ENCODE results near the gene TIPARP. TPM values are rescaled to one million over a fixed set of nuclear protein-coding genes. Genes with fewer than 3 reads are reported as not detected.

TIPARP gene, protein sequence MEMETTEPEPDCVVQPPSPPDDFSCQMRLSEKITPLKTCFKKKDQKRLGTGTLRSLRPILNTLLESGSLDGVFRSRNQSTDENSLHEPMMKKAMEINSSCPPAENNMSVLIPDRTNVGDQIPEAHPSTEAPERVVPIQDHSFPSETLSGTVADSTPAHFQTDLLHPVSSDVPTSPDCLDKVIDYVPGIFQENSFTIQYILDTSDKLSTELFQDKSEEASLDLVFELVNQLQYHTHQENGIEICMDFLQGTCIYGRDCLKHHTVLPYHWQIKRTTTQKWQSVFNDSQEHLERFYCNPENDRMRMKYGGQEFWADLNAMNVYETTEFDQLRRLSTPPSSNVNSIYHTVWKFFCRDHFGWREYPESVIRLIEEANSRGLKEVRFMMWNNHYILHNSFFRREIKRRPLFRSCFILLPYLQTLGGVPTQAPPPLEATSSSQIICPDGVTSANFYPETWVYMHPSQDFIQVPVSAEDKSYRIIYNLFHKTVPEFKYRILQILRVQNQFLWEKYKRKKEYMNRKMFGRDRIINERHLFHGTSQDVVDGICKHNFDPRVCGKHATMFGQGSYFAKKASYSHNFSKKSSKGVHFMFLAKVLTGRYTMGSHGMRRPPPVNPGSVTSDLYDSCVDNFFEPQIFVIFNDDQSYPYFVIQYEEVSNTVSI
- total RNA-seq, result 14.8 and 32.1 TPM in 2 replicates

DNA sequence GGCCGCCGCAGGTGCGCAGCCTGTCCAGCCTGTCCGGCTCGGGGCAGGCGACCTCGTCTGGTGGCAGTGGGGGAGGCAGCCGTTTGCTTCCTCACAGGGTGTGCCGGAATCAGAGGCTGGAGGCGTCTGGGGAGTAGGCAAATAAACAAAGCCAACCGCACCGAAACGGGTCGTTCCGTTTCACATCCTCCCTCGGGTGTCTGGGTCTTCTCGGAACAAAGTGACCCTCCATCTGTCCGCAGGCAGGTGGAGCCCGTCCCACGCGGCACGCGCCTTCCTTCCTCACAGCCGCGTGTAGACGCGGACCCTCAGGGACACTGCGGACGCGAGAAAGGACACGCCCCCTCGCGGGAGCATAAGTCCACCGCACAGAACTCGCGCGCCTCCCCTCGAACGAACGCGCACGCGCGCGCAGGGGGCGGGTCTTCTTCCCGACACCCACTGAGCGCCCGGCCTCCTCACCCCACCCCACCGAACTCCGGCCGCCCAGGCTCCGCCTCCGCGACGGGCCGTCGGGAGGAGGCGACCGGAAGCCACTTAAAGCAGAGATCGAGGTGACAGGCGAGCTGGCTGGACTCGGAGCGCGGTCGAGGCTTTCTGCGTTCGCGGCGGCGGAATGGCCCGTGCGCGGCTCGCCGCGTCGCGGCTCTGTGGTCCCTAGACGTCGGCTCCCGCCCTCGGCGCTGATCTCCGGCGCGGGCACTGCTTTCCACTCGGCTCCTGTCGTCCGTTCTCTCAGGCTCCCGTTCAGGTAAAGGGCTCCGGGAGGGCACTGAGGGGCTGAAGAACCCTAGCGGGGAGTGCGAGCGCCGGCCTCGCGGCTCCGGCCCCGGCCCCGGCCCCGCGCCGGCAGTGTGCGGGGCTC is at the start of gene TIPARP:
TSS of gene TIPARP (plus strand) at position 545 of the 865 bp plus-strand sequence. CDS start 3,108 bp downstream, outside the sequence.
- DNase-seq (ENCODE audit: low read depth in 2 of 2), result peak; percentile 99

DNA sequence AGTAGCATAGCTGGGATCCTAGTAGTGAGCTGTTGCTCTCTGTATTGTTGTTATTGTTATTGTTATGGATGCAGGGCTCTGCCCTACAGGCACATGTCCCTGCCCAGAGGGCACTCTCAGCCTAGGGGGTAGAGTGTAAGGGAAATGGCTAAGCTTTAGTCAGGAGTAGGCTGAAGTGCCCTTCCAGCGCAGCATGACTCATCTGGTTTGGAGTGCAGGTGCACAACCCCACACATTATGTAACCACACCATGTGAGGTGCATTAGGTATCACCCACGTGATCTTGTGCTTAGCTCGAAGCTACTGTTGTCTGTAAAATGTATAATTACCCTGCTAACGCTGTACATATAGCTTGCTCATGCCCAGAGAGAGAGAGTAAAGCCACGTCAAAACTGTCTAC is 48.3 kb upstream of the TIPARP start:
- peak in 1 of 2 donors; percentile 15 for DNase-seq (ENCODE audit: low read depth in 2 of 2)

DNA sequence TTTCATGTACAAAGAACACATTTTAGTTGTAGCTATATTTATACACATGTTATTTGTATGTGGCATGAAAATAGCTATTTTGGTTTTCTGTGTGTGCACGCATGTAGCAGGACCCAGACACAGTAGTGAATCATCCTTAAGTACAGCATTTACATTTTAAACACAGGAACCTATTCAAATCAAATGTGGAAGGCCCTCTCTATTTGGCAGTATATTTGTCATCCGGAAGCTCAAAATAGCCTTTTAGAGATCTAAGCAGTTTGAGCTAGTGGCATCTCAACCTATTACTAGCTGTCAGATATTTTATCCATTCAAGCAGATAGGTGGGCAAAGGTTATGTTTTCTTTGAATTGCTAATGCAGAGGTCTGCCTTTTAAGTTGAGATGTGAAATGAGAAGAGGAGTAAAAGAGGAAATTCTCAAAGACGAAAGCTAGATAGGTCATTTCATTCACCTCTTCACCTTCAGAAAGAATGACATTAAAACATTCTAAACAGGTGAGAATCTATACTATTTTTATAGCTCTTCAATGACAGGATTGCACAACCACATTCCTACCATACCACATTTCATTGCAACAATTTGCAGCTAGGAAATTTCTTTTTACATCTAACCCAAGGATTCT is 46.3 kb upstream of the TIPARP start:
- no peak for DNase-seq (ENCODE audit: low read depth in 2 of 2)

DNA sequence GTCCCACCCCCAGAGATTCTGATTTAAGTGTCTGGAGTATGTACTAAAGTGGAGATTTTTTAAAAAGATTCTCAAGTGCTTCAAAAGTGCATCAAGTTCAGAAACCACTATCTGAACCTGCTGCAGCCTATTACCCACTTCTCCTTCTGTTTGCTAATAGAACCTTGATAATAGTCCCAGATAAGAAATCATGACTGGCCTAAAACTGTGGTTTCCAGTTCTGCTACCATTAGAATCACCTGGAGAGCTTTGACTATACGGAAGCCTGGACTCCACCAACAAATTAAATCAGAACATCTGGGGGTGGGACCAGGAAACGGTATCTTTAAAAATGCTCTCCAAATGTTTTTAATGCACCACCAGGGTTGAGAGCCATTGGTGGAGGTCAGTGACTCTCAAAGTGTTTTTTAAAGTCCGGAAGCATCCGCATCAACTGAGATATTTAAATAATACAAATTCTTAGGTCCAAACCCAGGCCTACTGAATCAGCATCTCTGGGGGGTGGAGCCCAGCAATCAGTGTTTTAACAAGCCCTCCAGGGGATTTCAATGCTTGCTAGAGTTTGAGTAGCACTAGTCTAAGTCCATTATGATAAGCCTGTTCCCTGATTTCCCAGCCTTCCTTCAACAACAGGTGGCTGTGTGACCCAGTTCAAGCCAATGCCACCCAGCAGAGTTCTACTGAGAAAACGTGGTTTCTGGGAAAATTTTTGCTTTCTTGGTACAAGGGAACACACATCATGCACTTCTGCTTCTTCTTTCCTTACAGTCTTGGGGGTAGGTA is 45.4 kb upstream of the TIPARP start:
- no peak for DNase-seq (ENCODE audit: low read depth in 2 of 2)

DNA sequence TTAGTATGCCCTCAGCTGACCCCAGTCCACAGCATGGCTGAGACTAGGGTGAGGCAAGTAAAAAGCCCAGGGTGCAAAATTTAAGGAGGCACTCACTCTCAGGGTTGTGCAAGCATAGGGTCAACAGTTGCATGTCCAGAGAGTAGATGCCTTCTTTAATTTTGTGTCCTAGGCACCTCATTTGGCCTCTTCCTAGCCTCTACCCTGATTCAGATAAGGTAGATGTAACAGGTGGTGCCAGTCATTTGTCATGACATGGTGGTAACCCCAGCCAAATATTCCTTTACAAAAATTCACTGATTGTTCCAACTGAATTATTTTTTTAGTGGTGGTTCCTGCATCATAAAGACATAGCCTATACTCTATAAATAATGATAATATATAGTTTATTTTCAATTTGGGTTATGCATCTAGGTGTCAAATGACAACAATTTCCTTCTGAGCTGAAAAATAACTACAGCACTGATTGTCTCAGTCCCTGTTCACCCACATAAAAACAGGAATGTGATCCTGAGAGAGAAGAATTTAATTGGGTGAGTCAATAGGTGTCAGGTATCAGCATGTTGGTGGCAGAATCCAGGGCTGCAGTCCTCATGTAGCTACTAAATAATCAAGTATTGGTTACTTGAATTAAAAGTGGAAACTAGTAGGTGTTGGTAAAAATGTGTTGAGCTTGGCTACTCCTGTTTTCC is 44.2 kb upstream of the TIPARP start:
- no peak for DNase-seq (ENCODE audit: low read depth in 2 of 2)

DNA sequence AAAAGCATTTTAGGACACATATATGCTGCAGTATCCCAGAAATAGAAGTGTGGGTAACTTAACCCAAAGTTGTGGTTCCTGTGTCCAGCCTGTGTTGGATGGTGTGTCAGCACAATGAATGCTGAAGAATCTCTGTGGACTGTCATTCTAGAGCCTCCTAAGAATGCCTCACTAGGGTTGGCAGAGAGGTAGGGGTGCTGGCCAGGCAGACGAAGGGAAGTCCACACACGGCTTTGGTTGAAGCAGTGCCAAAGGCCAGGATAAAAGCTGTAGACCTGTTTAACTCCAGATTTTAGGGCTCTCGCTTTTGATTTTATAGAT is 43.7 kb upstream of the TIPARP start:
- no peak for DNase-seq (ENCODE audit: low read depth in 2 of 2)

DNA sequence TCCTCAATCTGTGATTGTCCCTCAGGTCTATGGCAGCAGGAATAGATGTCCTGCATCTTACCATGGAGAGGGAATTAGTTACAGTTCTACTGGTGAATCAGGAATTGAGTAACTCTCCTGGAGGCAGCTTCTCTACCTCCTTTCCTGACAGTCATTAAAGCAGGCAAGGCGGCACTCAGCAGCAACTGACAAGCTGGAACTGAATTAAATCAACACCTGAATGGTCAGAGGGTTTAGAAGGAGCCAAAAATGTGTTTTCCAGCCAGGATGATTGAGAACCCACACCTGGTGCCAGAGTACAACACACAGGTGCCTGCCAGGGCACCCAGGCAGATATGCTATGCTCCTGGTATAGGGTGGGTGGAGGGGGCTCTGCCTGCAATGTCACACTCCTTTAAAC is 43.1 kb upstream of the TIPARP start:
- DNase-seq (ENCODE audit: low read depth in 2 of 2), result no peak

DNA sequence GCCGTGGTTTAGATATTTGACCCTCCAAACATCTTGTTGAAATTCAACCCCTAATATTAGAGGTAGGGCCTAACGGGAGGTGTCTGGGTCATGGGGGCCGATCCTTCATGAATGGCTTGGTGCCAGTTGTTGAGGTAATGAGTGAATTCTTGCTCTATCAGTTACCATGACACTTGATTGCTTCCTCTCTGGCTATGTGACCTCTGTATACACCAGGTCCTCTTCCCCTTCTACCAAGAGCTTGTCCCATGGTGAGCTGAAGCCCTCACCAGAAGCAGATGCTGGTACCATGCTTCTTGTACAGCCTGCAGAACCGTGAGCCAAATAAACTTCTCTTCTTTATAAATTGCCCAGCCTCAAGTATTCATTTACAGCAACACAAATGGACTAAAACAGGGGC is 41.8 kb upstream of the TIPARP start:
- no peak for DNase-seq (ENCODE audit: low read depth in 2 of 2)

DNA sequence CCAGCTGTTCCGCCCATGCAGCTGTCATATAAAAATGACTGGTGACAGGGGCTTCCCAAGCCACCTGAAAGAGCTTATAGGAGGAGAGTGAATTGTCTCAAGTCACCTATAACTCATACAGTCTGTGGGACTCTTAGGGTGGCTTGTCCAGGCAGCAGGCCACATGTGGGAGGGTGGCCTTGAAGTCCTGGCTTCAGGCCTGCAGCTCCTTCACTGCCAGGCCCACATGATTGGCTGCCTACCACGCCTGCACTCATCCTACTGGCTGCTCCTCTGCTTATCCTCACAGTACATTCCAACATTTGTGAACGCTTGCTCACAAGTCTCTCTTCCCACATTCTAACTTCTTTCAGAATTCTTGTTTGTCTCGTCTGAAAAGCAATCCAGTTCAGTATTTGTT is 41.1 kb upstream of the TIPARP start:
- no peak for DNase-seq (ENCODE audit: low read depth in 2 of 2)

DNA sequence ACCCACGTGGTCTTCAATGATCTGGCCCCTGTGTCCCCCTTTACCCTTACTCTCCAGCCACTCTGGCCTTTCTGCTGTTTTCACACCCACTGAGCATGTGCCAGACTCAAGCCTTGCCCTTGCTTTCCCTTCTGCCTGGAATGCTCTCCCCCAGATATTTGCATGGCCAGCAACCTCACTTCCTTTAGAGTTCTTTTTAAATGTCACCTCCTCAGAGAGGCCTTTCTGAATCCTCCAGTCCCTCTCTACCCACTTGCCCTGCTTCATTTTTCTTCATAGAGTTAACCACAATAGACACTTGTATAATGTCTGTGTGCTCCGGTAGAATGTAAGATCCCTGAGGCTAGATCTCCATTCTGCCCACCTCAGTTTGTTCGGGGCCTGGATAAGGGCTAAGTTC is 39.4 kb upstream of the TIPARP start:
- DNase-seq (ENCODE audit: low read depth in 2 of 2), result no peak

DNA sequence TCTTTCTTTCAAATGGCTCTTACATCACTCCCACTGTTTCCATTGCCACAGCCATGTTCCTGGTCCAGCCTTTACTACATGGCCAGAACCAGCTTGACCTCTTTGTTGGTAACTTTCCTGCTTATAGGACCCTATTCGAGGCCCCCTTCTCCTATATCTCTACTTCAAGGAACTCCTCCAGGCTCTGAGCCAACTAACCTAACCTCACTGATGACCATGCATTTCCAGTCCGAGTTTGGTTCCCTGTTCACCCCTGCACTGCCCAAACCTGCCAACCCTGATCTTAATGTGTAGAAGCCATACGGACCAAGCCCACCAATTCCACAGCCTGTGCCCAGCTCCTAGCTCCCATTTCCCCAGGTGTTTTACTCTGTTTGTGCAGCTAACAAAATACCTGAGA is 38.4 kb upstream of the TIPARP start:
- no peak for DNase-seq (ENCODE audit: low read depth in 2 of 2)

DNA sequence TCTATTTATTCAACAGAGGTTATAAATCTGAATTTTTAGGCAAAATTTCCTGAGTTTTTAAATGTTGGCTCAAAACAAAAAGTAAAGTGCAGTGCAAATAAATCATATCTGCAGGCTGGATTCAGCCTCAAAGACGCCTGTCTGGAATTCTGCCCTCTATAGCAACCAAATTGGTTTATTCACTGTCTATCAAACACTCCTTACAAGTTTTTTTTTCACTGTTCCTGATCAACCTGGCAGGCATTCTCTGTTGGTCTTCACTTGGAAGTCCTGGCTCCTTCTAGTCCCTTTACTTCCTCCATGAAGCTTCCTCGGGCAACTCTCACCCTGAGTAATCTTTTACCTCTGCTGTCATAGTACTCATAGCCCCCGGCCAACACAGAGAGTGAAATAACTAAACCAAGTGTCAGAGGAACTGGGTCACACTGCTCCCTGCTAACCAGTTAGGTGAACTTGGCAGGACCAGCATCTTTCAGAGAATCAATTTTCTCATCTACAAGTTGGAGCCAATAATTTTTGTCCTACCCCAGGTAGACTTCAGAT is 36.8 kb upstream of the TIPARP start:
- DNase-seq (ENCODE audit: low read depth in 2 of 2), result no peak

DNA sequence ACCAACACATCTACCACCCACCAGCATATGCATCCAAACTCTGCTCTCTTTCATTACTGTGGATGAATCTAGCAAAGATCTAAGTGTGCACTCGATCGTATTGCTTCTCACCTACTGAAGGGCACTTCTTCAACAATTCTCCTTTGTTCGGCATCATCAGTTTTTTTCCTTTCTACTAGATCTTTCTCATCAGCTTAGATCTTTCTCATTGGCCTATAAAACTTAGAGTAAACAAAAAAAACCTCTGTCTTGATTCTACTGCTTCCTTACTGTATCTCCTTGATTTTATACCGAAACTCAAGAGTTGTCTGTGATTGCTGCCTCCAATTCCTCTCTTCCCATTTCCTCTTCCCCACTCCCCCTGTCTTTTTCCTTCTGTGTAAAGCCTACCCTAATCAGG is 36.1 kb upstream of the TIPARP start:
- no peak for DNase-seq (ENCODE audit: low read depth in 2 of 2)

DNA sequence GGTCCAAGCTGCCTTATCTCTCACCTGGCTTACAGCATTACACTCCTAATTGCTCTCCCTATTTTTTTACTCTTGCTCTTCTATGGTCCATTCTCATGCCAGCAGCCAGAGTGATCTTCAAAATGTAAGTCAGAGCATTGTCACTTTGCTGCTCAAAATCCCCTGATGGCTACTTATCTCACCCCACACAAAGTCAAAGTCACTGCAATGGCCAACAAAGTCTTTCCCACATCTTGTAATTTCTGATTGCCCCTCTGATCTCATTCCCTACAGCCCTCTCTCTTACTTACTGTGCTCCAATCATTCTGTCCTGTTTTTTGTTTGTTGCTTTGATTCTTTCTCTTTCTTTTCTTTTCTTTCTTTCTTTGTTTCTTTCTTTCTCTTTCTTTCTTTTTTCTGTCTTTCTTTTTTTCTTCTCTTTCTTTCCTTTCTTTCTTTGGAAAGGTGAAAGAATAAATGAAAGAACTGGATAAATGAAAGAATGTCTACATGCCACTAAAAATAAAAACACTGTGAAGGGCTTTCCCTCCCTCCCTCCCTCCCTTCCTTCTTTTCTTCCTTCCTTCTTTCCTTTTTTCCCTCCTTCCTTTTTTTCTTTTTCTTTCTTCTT is 34.9 kb upstream of the TIPARP start:
- no peak for DNase-seq (ENCODE audit: low read depth in 2 of 2)

DNA sequence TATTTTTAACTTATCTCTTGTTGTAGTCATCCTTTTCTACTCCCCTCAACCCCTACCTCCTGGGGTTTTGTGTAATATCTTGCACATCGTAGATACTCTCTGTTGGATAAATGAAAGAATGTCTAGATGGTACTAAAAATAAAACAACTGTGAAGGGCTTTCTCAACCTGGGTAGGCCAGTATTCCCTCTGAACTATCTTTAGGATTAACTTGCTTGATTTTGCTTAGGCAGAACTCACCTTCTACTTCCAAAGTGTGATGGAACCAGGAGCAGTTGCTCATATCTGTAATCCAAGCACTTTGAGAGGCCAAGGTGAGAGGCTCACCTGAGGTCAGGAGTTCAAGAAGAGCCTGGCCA is 32.8 kb upstream of the TIPARP start:
- no peak for DNase-seq (ENCODE audit: low read depth in 2 of 2)

DNA sequence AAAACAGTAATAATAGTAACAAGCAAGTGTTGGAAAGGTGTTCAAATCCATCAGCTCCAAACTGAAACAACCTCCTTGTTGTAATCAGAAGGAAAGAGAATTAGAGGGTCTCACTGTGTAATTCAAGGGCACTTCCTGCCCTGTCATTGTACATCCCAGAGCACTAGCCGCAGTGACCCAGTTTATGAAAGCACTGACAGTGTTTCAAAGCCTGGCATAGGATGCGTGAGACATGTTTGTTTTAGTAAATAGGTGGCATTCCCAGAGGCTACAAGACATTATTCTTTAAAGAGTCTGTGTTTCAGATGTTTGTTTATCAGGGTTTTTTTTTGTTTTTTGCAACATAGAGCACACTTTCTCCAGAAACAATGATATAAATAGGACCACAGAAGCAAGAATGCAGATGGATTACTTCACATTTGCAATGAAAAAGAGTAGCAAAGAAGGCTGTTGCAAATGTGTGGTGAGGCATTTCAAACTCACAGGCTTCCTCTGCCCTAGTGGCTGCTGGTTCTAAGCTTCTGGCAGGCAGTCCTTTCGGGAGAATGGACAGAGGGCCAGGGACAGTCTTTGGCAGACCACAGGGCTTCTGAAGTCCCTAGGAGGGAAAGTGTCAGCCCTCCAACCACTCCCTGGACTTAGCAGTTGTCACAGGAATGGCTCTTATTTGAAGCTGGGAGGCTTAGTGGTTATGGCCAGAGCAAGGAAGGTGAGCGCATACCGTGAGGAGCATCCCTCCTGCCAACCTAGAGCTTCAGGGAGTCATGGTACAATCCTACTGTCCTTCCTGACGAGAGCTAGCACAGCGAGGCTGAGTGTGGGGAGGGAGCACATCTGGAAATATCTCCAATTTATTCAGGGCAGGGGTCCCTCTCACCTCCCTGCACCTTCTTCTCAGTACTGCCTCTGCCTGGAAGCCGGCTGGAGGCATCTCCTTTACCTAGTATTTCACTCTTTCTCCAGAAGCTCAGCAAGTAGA is 31.4 kb upstream of the TIPARP start:
- DNase-seq (ENCODE audit: low read depth in 2 of 2), result no peak

DNA sequence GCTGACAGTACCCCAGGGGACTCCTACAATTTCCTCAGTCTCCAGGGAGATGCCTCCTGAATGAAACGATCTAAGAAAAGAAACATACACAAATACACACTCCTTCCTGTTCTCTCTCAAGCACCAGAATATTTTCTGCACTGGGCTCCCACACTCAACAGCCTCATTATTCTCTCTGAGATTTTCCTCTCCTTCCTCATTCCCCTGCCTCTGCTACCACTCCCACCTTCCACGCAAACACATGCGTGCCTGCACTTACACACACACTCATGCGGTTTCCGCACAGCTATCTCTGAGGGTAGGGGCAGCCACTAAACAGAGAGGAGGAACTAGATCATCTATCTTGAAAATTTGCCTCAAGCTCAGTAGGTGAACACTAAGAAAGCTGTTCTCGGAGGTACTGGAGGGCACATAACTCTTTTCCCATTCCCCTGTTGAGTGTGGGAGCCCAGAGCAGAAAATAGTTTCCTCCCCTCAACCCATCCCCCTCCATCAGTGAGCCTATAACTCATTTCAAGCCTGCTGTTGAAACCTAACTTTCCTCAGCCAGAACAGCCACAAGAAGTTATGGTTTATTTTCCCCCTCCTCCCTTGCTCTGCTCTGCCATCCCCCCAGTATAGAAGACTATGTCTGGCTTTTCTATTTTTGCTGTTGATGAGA is 30.5 kb upstream of the TIPARP start:
- peak in 1 of 2 donors; percentile 21 for DNase-seq (ENCODE audit: low read depth in 2 of 2)

DNA sequence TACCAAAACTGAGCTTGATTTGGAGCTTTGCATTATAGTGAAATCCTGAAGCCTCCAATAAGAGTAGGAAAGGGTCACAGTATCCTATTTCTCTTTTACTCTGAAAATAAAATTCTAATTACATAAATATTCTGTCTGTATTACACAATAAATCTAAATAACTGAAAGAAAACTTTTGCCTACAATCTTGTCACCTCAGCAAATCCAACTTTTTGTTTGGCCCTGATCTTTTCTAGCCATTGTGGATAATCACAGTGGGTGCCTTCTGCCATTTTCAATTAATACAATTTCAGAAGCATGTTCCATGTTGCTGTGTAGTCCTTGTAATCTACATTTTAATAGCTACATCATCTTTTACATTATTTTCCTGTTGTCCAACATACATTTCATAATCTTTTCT is 29.4 kb upstream of the TIPARP start:
- no peak for DNase-seq (ENCODE audit: low read depth in 2 of 2)

Data from lung microvascular endothelial cell (primary cell).